AG10803 (cell line): Measurements from ENCODE around the gene FBXO8.
"Not testable (repeated sequence)": the region's sequence is repeated elsewhere in the genome, so short reads cannot be mapped to it uniquely, and the experiment has no call there.

Source experiments
- DNase-seq: peaks from one replicate; pipeline ENCODE4 v3.0.0; 2010; ENCODE audit warnings: low read depth
- H3K4me3 ChIP-seq: 2 replicates; pipeline ENCODE4 v1.5.1; 2011; ENCODE audit warnings: mild to moderate bottlenecking, low read length, control low read depth
- TF ChIP-seq, protein P1 (sequence below): conservative IDR thresholded peaks from 2 replicates; pipeline ENCODE4 v1.5.1; 2011; ENCODE audit warnings: mild to moderate bottlenecking, low read length, control low read depth, inconsistent platforms

Gene FBXO8

DNA sequence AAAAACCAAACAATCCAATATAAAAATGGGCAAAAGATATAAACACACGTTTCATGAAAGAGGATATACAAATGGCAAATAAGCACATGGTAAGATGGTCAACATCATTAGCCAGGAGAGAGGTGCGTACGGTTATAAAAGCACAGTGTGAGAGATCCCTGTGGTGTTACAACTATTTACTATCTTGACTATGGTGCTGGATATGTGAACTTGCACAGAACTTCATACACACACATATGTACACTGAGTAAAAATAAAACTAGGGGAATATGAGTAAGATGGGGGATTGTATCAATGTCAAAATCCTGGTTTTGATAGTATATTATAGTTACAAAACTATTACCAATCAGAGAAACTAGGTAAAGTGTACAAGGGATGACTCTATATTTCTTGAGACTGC, 8.4 kb downstream of the FBXO8 start:
- TF ChIP-seq, protein P1, sequence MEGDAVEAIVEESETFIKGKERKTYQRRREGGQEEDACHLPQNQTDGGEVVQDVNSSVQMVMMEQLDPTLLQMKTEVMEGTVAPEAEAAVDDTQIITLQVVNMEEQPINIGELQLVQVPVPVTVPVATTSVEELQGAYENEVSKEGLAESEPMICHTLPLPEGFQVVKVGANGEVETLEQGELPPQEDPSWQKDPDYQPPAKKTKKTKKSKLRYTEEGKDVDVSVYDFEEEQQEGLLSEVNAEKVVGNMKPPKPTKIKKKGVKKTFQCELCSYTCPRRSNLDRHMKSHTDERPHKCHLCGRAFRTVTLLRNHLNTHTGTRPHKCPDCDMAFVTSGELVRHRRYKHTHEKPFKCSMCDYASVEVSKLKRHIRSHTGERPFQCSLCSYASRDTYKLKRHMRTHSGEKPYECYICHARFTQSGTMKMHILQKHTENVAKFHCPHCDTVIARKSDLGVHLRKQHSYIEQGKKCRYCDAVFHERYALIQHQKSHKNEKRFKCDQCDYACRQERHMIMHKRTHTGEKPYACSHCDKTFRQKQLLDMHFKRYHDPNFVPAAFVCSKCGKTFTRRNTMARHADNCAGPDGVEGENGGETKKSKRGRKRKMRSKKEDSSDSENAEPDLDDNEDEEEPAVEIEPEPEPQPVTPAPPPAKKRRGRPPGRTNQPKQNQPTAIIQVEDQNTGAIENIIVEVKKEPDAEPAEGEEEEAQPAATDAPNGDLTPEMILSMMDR, result no peak
- H3K4me3 ChIP-seq, result no peak overlapping the region
- no peak for DNase-seq

DNA sequence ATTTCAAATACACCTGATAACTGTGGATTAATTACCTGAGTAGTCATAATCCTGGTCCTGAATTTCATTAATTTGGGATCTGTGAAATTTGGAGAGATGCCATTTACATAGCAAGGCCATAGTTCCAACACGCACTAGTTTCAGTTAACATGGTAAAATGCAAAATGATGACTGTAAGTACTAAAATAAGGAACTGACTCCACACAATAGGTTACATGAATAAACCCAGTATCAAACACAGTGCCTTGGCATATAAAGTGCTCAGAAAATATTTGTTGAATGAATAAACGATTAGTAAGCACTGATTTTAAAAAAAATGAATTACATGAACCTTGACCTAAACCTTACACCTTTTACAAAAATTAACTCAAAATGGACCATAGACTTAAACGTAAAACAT, 9.0 kb downstream of the FBXO8 start:
- no peak for DNase-seq
- TF ChIP-seq, protein P1, result no peak
- no peak overlapping the region for H3K4me3 ChIP-seq

DNA sequence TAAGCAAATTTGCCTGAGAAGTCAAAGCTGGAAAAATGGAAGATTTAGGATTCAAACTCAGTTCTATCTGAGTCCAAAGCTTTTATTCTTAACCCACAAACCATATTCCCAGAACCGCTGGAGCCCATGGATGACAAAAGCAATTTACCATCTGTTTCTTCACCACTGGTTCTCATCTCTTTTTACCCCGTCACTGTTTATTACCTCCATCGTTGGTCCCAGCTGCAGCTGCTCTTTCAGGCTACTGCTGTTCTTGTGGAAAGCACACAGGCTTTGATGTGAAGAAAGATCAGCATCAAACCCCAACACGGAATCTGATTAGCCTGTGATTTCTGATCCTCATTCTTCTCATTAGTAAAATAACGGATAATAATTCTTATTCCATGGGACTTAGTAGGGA, 9.5 kb downstream of the FBXO8 start:
- no peak for DNase-seq
- TF ChIP-seq, protein P1, result no peak
- H3K4me3 ChIP-seq, result no peak overlapping the region

DNA sequence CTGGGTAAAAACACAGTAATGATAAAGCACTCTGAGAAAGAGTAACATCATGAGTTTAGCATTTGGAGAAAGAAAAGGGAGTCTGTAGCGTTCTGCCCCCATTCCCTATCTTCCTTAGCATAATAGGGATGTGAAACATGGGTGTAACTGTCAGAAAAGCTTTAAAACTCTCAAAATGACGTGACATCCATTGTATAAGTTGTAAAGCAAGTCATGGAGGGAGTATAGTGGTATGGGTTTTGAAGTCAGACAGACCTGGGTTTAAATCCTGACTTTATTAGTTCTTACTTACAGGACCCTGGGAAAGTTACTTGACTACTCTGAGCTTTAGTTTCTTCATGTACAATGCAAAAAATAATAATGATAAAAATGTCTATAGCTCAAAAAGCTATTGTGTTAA, 17.1 kb downstream of the FBXO8 start:
- no peak for DNase-seq
- no peak overlapping the region for H3K4me3 ChIP-seq
- TF ChIP-seq, protein P1, result no peak

DNA sequence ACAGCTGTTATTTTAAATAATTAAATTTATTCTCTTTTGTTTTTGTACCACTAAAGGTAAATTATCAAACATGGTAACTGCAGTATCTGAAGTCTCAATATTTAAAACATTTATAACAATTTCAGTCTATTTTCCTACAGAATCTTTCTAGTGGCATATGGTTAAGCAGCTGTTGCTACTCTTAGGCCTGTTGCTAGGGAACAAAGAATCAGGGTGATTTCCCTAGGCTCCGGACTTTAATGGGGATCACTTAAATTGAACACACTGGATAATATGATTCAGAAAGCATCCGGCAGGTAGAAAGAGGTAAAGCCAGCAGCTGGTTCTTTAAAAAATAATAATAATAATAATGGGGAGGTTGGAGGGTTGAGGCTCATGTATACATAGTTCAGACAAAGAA, 17.6 kb downstream of the FBXO8 start:
- no peak overlapping the region for H3K4me3 ChIP-seq
- TF ChIP-seq, protein P1, result no peak
- DNase-seq, result no peak

DNA sequence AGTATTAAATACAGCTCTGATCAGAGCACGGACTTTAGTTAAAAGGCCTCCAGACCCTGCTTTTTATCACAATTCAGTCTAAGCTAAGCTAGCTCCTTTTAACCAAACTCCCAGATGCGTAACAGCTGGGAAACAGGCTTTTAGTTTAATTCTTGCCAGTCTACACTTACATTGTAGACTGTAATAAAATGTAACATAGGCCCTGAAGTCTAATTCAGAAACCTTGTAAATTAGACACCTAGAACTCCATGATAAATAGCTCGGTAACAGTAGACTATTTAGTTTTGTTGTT, 20.1 kb downstream of the FBXO8 start:
- no peak for DNase-seq
- H3K4me3 ChIP-seq, result no peak overlapping the region
- TF ChIP-seq, protein P1, result no peak

DNA sequence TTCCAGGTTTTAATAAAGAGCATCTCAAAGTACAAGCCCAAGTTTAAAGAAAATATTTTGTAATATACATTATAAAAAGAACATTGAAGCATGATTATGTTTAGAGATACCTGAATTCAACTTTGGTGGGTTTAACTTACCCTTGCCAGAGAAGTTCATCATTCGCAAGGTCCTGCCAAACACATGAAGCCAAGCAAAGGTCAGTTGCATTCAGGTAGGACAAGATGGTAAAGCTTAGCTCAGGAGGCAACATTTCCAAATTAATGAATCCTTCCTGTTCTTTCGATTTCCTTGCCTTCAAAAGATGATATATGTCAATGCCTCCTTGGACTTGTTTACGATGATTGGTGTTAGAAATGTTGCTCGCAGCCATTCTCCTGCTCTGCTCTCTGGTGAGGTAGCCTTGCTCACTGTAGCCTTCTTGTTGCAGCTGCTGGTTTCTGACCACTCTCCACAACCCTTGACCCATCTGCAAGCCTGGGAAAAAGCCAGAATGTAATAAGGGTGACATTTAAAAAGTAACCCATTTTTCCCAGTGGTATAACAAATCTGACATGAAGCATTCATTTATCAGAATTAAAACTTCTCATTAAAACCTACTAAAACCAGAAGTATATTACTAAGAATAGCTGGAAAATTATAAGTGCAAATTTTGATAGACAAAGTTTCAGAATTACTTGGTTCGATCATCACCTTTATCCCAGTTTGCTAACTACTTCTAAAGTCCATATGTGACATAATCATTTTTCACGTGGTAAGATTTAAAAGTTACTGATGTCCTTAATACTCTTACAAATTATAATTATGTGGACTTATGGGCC, 20.6 kb downstream of the FBXO8 start:
- TF ChIP-seq, protein P1, result no peak
- no peak overlapping the region for H3K4me3 ChIP-seq
- DNase-seq, result no peak

DNA sequence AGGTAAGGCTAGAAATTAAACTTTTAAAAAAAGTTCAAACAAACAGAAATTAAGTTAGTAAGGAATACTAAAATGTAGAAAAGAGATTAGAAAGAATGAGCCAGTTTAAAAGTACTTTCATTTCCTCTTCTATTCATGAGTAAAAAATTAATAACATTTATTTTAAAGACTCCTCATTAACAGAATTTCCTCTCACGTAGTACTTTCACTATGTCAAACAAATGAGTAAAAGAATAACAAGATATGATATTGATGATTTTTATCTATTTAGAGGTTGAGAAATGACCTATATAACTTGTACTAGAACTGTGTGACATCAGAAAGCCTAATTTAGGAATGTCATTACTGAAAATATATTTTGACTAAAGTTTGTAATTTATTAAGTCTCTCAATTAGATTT, 22.0 kb downstream of the FBXO8 start:
- not testable (repeated sequence) for H3K4me3 ChIP-seq, DNase-seq
